Chondrocyte (in vitro differentiated cells): Measurements from ENCODE around the gene DSC3. TPM values are rescaled to one million over a fixed set of nuclear protein-coding genes. Genes with fewer than 3 reads are reported as not detected.

Source experiments
- DNase-seq: peaks from one replicate; pipeline ENCODE4 v3.0.0; 2021; ENCODE audit warnings: mixed read lengths, low spot score
- H3K27ac Mint-ChIP-seq: one replicate; pipeline ENCODE4 v1.8.0; 2021; ENCODE audit warnings: mild to moderate bottlenecking, moderate library complexity, mixed read lengths; ENCODE audit not compliant: unreplicated experiment
- H3K27me3 Mint-ChIP-seq: 2 replicates; pipeline ENCODE4 v1.8.0; 2021; ENCODE audit warnings: low read depth, mixed read lengths
- H3K36me3 Mint-ChIP-seq: 2 replicates; pipeline ENCODE4 v1.8.0; 2021; ENCODE audit warnings: low read depth, mixed read lengths
- H3K4me1 Mint-ChIP-seq: 2 replicates; pipeline ENCODE4 v1.8.0; 2021; ENCODE audit warnings: low read depth, mild to moderate bottlenecking, mixed read lengths
- H3K4me3 Mint-ChIP-seq: one replicate; pipeline ENCODE4 v1.8.0; 2021; ENCODE audit warnings: mild to moderate bottlenecking, moderate library complexity, mixed read lengths; ENCODE audit not compliant: unreplicated experiment
- H3K9me3 Mint-ChIP-seq: 2 replicates; pipeline ENCODE4 v1.8.0; 2021; ENCODE audit warnings: low read depth, mixed read lengths
- CTCF ChIP-seq: fragments of 200-600 bp; sonication (generic); IDR thresholded peaks from 2 replicates; pipeline ENCODE4 v1.5.0; 2021; ENCODE audit warnings: antibody characterized with exemption, mild to moderate bottlenecking, moderate library complexity
- total RNA-seq: library from RNA; stranded (reverse); gene quantifications from 3 replicates; pipeline ENCODE4 v1.2.1, GENCODE V29; 2021

DSC3 gene
- total RNA-seq, 1 donor from 2014 or later: 3.2 TPM

DNA sequence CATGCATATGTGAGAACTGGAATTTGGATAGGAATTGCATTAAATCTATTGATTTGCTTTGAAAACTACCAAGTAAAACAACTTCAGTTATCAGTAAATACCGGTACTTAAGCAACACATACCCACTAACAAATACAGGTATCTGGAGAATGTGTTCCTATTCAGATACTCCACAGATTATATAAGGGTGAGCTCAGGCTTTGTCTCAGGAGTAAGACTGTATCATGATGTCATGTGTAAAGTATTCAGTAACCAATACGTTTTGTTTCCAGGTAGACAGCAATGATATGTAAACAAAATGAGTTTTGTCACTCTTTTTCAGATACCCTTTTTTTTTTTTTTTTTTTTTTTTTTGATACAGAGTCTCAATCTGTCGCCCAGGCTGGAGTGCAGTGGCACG lies 74.8 kb downstream of the DSC3 start:
- H3K4me1 Mint-ChIP-seq: no peaks in the 10 kb centered on the region
- no peaks in the 10 kb centered on the region for H3K36me3 Mint-ChIP-seq
- no peak for TF ChIP-seq CTCF
- H3K27ac Mint-ChIP-seq: no peak overlapping the region
- peaks cover 16% of the 10 kb centered on the region for H3K27me3 Mint-ChIP-seq
- no peak for DNase-seq
- H3K9me3 Mint-ChIP-seq: no peaks in the 10 kb centered on the region
- H3K4me3 Mint-ChIP-seq: no peak overlapping the region

- DNase-seq: no peak
- H3K27me3 Mint-ChIP-seq: peaks cover 18% of the 10 kb centered on the region
- no peaks in the 10 kb centered on the region for H3K4me1 Mint-ChIP-seq
Measured at GRCh38 chr18:30965237-30965636, 77.3 kb downstream of the DSC3 start.

DNA sequence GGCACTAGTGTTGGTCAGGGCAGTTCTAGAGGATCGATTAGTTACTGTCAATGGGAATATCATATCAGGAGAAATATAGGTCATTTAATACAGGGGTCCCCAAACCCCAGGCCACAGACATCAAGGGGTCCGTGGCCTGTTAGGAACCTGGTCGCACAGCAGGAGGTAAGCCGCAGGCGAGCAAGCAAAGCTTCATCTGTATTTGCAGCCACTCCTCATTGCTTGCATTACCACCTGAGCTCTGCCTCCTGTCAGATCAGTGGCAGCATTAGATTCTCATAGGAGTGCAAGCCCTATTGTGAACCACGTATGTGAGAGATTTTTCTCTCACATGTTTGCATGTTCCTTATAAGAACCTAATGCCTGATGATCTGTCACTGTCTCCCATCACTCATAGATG lies 81.9 kb downstream of the DSC3 start:
- DNase-seq: no peak
- H3K9me3 Mint-ChIP-seq: no peaks in the 10 kb centered on the region
- no peaks in the 10 kb centered on the region for H3K4me1 Mint-ChIP-seq
- no peaks in the 10 kb centered on the region for H3K36me3 Mint-ChIP-seq
- TF ChIP-seq CTCF: no peak
- no peak overlapping the region for H3K4me3 Mint-ChIP-seq
- peaks cover 24% of the 10 kb centered on the region for H3K27me3 Mint-ChIP-seq
- H3K27ac Mint-ChIP-seq: no peak overlapping the region

More at GRCh38 chr18:30965237-30965636, 77.3 kb downstream of the DSC3 start:
- Mint-ChIP-seq H3K4me3 (no peak overlapping the region), H3K9me3 (no peaks in the 10 kb centered on the region), H3K27ac (no peak overlapping the region), H3K36me3 (no peaks in the 10 kb centered on the region)
- no peak for TF ChIP-seq CTCF

- H3K9me3 Mint-ChIP-seq: no peaks in the 10 kb centered on the region
- DNase-seq: no peak
- no peak overlapping the region for H3K4me3 Mint-ChIP-seq
- H3K4me1 Mint-ChIP-seq: no peaks in the 10 kb centered on the region
- no peaks in the 10 kb centered on the region for H3K36me3 Mint-ChIP-seq
- TF ChIP-seq CTCF: no peak
- H3K27ac Mint-ChIP-seq: no peak overlapping the region
- peaks cover 16% of the 10 kb centered on the region for H3K27me3 Mint-ChIP-seq
Measured at GRCh38 chr18:30957066-30957465, 85.5 kb downstream of the DSC3 start.

GRCh38 chr18:30954262-30954661 lies 88.3 kb downstream of the DSC3 start:
- Mint-ChIP-seq H3K4me3 (no peak overlapping the region), H3K27me3 (peaks cover 21% of the 10 kb centered on the region), H3K27ac (no peak overlapping the region), H3K9me3 (no peaks in the 10 kb centered on the region), H3K36me3 (no peaks in the 10 kb centered on the region), H3K4me1 (no peaks in the 10 kb centered on the region)
- TF ChIP-seq CTCF: no peak
- DNase-seq: no peak
